Femur (tissue), 1 donor: ENCODE results near the gene TXNL4B.
A peak's percentile ranks its signal among the peaks of the same experiment; 100 is the strongest.
"Not testable (repeated sequence)": the region's sequence is repeated elsewhere in the genome, so short reads cannot be mapped to it uniquely, and the experiment has no call there.

Source experiments
- DNase-seq: peaks from one replicate; pipeline ENCODE4 v3.0.0-alpha.2; 2017

TXNL4B gene

GRCh38 chr16:72111657-72112451 lies 18.4 kb upstream of the TXNL4B start:
- DNase-seq, result no peak

- no peak for DNase-seq
Observed at GRCh38 chr16:72110662-72111615, 17.5 kb upstream of the TXNL4B start.

GRCh38 chr16:72109966-72110530 lies 16.6 kb upstream of the TXNL4B start:
- DNase-seq, result no peak

- DNase-seq, result no peak
Observed at GRCh38 chr16:72109300-72109699, 15.9 kb upstream of the TXNL4B start.

- DNase-seq, result no peak
Observed at GRCh38 chr16:72108353-72109102, 15.1 kb upstream of the TXNL4B start.

- no peak for DNase-seq
Observed at GRCh38 chr16:72107371-72107770, 14.0 kb upstream of the TXNL4B start.

- no peak for DNase-seq
Observed at GRCh38 chr16:72105978-72106377, 12.6 kb upstream of the TXNL4B start.

- no peak for DNase-seq
Observed at GRCh38 chr16:72104905-72105304, 11.5 kb upstream of the TXNL4B start.

GRCh38 chr16:72101195-72101594 lies 7.8 kb upstream of the TXNL4B start:
- no peak for DNase-seq

GRCh38 chr16:72099377-72099818 lies 6.0 kb upstream of the TXNL4B start:
- DNase-seq, result peak; percentile 46

GRCh38 chr16:72098936-72099335 lies 5.5 kb upstream of the TXNL4B start:
- DNase-seq, result no peak

GRCh38 chr16:72094266-72094610 lies 818 bp upstream of the TXNL4B start:
- DNase-seq, result no peak

- no peak for DNase-seq
Observed at GRCh38 chr16:72092832-72093447, 480 bp downstream of the TXNL4B start.

- DNase-seq, result no peak
Observed at GRCh38 chr16:72091217-72091616, 2.2 kb downstream of the TXNL4B start.

GRCh38 chr16:72085002-72085401 lies 8.4 kb downstream of the TXNL4B start:
- no peak for DNase-seq

- no peak for DNase-seq
Observed at GRCh38 chr16:72084445-72084844, 9.0 kb downstream of the TXNL4B start.

GRCh38 chr16:72083778-72084404 lies 9.5 kb downstream of the TXNL4B start:
- no peak for DNase-seq

GRCh38 chr16:72076991-72077706 lies 16.3 kb downstream of the TXNL4B start:
- not testable (repeated sequence) for DNase-seq

- not testable (repeated sequence) for DNase-seq
Observed at GRCh38 chr16:72075067-72075466, 18.4 kb downstream of the TXNL4B start.

GRCh38 chr16:72073560-72074230 lies 19.7 kb downstream of the TXNL4B start:
- DNase-seq, result no peak
